NCI-H1048 (cell line): ENCODE results near the gene SKIDA1.

Source experiments
- DNase-seq: peaks from one replicate; lab custom pipeline; 2025; lab: John Stamatoyannopoulos, UW

Gene SKIDA1

DNA sequence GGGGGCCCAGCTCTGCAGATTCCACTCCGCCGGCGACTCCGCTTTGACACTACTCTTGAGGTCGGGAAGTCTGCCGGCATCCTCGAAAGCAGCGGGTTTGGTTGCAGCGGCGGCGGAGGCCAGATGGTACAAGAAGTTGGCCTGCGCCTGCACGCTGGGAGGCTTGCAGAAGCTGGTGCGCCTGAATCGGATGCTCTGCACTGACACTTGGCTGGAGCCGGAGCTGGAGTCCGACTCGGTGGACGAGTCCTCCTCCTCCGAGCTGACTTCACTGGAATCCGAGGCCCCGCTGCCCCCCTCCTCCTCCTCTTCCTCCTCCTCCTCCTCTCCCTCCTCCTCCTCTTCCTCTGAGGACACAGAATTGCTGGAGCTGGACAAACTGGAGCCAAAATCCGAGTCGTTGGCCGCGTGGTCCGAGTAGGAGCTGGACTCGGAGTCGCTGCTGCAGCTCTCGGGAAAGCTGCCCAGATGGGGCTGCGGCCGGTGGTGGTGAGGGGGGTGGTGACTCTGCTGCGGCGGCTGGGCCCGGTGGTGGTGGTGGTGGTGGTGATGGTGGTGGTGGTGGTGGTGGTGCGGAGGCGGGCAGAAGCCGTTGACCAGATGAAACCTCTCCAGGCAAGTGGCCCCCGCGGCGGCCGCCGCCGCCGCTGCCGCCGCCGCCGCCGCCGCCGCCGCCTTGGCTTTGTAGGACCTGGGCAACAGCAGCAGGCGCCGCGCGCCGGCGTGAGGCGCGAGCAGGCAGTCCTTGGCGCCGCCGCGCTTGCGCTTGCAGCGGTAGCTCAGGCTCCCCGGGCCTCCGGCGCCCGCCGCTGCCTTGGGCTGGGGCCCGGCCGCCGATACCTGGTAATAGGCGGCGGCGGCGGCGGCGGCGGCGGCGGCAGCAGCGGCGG is 9.0 kb downstream of the SKIDA1 start:
- DNase-seq: no peak

DNA sequence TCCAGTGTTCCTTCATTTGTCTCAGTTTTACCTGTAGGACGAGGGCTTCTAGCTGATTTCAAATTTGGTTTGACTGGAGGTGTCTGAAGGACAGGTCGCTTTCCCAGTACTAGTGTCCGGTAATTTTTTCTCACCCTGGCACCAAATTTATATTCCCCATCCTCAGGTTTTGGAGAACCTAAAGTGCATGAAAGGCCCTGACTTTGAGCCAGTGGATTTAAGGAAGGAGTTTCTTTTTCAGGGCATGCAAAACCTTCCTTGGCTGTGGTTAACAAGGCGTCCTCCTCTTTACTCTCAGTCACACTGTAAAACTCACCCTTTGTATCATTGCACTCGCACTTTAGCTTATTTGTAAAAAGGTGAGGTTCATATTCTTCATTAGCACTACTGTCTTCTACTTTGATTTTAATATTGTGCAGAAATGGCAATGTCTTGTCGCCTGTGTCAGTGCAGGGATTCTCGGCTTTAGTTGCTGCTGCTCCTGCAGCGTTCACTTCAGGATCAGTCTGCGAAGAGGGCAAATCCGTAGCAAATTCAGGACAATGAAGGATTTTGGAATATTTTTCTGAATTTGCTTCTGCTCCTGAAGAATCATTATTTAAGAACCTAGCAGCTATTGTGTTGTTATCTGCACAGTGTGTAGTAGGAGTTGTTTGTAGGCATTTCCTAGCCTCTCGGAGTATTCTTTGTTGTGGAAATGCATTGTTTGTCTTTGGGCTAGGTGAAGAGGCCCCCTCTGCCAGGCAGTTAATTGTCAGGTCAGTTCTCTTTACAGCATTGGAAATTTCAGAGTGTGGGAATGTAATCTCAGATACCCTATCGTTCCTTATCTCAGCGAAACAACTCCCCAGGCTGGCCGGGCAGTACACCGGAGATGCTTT is 9.9 kb downstream of the SKIDA1 start:
- no peak for DNase-seq

DNA sequence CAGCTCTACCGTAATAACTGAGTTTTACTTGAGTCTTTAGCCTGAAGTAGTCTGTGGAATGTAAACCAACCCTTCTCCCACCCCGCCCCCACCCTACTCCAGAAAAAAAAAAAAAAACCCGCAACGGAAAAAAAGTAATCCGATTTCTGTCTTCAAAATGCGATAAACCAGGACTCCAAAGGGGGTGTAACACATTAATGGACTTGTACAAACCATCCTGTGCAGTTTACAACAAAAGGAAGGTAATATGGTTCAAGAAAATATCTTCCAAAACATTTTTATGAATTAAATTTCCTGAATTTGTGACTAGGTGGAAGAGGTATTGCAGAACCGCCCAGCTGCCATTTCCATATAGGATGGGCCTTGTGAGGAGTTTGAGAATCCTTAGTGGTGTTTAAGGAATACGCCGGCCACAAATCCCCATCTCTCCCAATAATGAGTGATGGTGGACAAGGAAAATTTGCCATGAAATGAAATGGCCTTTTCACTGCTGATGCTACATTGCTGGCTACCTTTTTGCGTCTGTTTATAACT is 10.6 kb downstream of the SKIDA1 start:
- no peak for DNase-seq

DNA sequence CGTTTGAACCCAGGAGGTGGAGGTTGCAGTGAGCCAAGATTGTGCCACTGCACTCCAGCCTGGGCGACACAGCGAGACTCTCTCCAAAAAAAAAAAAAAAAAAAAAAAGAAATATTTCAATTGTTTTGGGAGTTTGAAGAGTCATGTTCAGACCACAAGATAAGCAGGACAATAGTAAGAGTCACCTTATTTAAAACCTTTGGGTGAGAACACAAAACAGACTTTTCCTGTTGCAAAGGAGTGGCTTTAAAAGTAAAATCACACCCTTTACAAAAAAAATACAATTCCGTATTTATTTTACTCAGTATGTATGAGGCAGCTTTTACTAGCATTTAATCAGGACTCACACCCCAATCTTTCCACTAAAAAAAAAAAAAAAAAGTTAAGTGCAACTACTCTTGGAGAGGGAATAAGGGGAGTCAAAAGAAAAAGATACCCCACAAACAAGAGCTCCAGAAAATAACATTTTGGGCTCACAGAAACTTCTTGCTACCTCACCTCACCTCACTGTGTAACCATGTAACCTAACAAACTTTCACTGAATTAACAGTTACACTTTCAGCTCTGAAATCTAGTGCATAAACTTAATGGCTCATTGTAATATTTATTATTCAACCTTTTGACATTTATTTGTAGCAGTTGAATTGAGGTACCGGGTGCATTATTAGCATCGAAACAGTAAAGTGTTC is 11.2 kb downstream of the SKIDA1 start:
- DNase-seq: no peak

DNA sequence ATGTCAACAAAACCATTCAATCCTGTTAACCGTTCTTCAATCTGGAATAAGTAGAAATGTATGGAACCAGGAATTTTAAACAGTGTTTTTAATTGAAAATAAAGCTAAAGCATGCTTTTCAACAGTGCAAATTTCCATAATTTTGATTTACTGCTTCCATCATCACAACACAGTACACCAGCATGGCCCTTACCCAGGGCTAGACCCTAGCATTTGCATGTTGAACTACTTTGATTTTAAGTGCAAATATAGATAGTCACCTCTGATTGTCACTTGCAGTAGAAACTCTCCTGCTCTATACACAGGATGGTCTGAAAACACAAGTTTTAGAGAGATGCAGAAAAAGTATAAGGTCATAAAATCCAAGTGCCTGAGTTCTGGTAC is 12.1 kb downstream of the SKIDA1 start:
- DNase-seq: no peak

DNA sequence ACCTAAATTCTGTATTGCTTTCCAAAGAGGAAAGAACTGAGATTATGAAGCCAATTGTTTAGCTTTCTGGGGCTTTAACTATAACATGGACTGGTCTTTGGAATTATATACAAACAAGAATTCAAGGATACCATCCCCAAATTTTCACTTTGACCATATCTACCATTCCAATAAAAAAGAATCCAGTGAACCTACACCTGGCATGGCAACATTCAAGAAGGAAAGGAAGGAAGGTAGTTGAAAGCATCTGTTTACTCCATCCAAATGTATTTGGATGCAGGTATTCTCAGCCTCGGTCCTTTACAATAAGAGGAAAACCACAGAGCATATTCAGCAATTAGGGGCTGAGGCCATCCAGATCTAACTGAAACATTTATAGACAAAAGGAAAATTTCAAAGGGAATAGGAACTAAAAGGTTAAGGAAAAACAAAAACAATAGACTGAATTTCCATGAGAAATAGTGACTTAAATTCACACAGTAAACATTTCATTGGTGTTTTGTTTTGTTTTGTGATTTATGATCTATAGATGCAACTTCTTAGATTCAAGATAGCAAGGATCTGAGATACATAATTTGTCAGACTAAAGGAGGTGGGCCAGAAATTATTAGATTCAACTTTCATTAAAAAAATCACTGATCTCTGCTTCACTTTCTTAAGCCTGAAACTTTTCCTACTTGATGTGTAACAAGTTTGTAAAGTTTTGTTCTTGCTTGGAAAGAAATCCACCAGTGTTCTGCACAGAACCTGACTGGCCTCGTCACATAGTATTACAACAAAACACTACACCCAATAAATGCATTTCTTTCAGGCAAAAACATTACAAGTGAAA is 12.7 kb downstream of the SKIDA1 start:
- no peak for DNase-seq

DNA sequence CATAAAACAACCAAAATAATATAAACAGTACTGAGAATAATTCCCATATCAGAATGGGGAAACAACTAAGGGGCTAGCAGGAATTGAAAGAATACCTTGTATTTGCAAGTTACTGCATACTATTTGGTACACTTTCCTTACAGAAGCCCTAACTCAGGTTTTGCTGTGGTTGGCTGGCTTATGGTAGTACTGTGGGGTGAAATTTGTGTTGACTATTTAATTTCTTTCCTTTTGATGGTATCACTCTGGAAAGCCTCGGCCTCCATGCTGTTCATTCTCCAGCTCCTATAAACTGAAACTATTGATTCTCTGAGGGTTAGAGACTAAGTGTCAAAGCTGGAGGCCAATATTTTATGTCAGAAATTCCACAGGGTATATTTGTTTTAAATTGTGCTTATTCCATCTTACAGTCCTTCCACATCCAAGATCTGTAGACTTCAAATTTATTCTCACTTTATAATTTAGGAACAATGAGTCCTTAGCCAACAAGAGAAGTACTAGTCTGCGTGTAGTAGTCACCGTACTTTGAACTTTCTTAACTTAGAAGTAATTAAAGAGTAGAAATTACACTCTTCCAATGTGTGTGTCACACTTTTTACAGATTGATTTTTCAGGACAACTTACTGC is 13.4 kb downstream of the SKIDA1 start:
- DNase-seq: no peak

DNA sequence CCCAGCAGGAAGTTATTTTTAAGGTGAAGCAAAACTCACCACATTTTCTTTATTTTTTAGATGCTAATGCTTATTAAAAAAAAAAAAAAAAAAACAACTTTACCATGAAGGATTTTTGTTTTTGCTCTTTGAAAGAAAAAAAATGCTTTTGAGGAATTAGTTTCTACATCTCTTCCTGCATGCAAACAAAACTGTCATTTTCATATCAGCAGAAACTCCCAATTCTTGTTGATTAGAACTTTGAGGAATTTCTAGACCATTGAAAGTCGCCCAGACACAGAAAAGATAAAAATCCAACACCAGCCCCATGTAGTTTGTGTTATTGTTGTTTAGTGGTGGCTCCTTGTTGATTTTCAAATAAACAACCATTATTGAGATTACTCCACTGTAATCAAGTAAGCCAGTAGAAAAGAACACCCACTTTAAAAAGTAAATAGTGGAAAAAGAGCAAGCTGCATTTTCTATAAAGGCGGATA is 14.3 kb downstream of the SKIDA1 start:
- DNase-seq: no peak

DNA sequence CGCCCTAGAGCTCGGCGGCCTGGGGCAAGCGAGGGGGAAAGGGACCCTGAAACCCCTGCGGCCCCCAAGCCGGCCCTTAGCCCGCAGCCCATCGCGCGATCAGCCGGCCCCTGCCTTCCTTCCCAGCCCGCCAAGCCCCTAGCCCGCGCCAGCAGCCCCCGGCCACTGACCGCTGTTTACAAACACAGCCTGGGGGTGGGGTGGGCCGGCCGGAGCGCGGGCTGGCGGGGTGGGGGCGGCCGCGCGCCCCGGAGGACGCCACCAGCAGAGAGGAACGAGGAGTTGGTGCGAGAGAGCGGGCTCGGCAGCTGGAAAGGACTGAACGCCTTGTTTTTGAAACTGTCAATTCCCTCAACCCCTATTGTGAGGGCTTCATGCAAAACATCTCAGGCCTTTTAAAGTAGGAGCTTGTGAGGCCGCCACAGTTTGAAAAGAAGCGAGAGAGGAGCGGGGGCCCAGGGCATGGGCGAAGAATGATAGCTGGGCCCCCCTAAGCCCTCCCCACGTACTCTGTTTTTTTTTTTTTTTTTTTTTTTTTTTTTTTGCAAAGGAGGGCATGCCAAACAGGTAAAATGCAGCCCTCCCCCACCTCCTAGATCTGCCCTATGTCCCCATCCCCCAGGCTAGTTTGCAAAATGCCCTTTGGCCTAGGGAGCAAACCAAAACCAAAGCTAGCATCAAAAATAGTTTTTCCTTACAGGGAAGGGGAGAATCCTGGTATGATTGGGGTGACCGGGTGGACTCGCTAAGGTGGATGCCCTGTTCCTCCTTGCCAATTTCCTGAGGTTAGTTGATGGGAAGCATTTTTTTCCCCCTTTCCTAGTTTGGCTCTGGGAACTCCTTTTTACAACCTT is 15.0 kb downstream of the SKIDA1 start:
- DNase-seq: no peak

DNA sequence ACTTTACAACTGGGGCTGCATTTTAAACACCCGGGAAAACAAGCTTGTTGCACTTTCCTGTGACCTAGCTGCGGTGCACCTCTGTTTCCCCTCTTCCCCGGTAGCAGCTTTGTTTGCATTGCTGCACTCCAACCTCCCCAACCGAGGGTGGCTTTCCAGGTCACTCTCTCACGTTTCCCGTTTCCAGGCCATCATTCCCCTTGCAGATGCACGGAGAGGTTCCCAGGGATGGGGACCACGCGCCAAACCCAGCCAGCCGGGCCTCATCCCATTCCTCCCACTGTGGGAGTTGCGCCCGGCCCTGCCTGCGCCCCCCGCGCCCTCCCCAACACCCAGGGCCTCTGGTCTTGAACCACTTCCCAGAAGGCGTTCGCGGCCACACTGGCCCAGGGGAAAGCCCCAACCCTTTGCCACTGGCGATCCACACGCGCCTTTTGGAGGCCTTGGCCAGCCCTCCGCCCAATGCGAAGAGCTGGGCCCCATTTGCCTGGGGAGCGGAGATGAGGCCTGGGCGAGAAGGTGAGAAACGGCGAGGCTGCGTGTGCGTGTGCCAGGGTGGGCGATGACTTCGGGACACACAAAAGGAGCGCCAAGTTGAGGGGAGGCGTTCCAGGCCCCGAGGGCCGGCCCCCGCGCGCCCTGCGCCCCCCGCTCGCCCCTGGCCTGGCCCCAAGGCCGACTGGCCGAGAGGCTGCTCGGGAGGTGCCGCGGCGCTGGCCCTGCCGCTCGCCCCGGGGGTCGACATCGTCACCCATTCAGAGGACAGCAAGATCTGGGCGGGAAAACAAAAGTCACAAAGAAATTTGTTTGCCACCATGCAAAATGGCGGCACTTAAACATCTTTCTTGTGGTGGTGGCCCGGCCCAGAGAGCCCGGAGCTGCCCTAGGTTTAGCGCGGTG is 15.9 kb downstream of the SKIDA1 start:
- no peak for DNase-seq

DNA sequence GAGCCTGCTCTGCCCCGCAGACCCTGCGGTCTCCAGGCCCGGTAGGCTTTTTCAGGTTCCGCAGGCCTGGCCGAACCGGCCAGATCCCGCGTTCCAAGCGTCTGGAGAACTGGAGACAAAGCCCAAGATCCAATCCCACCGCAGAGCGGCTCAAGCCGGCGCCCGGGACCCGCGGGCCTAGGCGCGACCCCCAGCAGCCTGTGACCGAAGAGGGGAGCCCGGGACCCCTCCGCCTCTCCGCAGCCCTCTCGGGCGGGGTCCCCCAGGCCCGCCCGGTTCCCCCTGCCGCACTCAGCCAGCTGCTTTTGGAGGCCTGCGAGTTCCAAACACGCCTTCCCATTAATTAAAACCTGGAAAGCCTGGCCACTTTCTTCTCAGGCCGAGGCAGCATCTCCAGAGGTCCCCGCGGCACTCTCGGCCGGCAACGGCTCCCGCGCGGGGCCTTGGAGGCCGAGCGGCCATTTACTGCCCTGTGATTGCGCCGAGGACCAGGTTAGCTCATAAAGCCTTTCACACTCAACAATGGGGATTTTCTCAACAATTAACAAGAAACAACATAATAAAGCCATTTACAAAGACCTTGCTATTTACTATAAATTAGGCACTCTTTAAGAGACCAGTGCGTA is 16.7 kb downstream of the SKIDA1 start:
- no peak for DNase-seq

DNA sequence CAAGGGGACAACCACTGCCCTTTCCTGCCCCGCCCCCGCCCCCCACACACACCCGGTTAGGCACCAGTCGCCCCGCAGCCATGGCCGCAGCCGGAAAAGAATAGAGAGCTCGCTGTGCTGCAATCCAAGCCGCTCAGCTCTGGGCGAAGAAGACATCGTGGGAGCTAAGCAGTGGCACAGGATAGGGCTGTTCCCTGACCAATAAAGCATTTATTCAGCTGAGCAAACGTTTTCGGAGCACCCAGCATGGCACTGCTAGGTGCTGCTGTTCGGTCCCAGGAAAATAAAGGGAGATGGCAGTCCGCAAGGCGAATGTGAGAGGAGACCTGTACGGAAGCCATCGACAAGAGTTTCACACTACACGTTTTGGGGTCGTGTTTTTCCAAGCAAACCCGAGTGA is 18.3 kb downstream of the SKIDA1 start:
- no peak for DNase-seq

DNA sequence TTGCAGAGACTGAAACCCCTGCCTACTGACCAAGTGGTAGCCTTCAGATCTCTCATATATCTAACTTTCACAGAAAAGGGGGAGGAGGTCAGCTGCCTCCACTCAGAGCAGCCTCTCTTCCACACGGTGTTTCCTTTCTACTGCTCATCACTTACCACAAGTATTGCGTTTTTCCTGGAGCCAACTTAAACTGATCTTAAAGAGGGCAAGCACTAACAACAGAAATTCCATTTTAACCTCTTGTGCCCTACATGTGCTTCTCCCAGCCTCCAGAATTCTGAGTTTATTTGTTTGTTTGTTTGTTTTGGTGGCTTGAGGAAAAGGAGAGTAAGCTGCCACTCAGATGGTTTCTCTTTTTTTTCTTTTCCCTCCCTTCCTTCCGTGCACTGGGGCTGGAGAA is 19.1 kb downstream of the SKIDA1 start:
- DNase-seq: no peak

DNA sequence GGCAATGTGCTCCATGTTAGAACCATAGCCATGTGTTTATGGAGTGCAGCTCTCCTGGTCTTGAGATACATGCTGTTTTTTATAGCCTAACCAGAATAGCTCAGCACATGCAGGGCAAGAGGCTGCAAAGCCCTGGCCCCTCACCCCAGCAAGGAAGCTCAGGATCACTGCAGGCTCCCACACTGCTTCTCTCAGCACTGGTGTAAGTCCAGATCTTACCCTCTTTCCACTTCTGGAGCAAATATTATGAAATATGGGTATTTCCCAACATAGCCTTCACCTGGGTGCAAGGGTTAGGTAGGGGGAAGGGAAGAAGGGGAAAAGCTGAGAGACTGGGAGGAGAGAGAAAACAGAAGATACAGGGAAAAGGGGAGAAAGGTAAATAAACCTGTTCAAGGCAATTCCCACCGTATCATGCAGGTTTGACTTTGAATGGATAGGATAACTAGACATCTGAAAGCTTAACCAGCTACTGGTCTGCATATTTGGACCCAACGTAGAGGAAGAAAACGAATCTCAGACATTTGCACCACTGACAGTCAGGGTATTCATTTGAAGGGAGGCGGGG is 19.7 kb downstream of the SKIDA1 start:
- DNase-seq: no peak

DNA sequence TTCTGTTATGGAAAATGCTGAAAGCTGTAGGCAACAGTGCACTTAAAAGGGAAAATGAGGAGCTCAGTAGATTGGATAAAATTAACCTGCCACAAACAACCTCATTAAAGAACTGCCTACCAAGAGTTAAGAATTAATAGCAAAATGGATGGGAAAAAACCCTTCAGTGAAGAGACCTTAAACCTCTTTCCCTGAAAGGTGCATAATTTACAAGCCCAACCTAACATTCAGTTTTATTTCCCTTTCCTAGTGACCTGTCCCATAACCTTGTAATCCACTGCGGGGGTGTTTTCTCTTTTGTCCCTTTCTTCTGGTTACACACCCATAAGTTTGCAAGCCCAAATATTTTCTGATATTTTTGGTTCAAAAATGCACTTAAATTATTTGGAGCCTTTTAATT is 21.9 kb downstream of the SKIDA1 start:
- no peak for DNase-seq

DNA sequence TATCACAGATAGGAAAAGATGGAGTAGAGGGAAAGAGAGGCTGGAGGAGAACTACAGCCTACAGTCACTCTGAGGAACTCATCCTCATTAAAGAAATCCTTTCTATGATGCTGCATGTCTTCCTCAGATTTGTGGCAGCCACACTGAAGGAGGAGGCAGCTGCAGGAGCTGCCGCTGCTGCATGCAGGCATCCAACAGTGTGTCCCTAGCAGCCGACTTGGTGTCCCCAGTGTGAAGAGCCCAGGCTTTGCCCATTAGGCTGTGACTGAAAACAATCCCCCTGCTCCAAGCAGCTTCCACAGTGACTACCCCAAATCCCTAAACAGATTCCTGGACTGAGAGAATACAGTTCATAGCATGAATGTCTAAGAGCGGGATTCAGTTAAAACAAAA is 23.1 kb downstream of the SKIDA1 start:
- no peak for DNase-seq

DNA sequence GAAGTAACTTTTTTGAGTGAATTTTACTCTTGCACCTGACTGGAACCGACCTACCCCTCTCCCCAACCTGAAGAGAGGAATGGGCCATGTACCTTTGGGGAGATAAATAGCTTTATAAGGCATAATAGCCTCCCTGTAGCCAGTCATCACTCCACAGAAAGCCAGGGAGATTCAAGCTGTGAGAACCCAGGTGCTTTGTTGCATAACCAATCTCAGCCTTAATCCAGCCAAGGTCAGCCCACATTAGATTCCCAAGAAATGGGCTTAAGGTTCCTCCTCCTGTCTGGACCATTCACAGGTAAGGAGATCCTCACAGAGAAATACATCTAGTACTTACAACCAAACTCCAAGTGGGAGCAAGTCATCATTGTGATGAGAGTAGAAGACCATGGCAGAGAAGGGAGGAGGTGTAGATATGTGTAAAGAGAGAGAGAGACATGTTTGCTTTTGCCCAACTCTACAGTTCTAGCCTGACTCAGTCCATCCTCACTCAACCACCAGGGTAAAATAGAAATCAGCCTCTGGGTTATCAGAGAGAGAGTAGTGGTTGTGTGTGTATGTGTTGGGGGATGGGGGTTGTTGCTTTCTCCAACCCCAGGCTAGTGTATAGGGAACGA is 23.6 kb downstream of the SKIDA1 start:
- no peak for DNase-seq

DNA sequence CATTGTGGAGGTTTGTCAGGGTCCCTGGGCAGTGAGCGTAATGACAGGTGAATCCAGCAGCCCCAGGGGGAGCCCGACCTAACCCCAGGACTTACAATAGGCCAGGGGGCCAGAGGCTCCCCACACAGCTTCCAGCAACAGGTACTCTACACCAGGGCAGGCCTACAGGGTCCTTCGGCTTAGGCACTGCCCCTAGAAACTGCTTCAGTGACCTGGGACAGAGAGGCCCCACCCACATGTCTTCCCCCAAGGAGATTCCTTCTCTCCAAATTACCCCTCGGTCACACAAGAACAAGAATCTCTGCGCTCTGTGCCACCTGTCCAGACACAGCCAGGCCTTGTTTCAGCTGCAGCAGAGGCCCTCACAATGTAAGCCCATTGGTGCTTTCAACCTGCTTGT is 24.4 kb downstream of the SKIDA1 start:
- DNase-seq: no peak
